Epithelial cell of proximal tubule (primary cell): ENCODE results near the gene TLCD3A. TPM values are rescaled to one million over a fixed set of nuclear protein-coding genes. Genes with fewer than 3 reads are reported as not detected.

Experiments used
- DNase-seq: peaks from one replicate; pipeline ENCODE4 v3.0.0-alpha.2; 2011; ENCODE audit warnings: low read depth
- H3K4me3 ChIP-seq: 2 replicates; pipeline ENCODE4 v1.5.1; 2011; ENCODE audit warnings: low read depth, mild to moderate bottlenecking, low read length
- CTCF ChIP-seq: conservative IDR thresholded peaks from 2 replicates; pipeline ENCODE4 v1.5.1; 2012; ENCODE audit warnings: low read depth, mild to moderate bottlenecking, low read length
- total RNA-seq: library from RNA; depleted of rRNA; stranded (reverse); fragments of >200 nt; gene quantifications from 2 replicates; pipeline ENCODE4 v1.2.3, GENCODE V29; 2015

TLCD3A gene
- total RNA-seq, 1 donor from 2014 or later: 35.6 TPM

- TF ChIP-seq CTCF: no peak
- no peak overlapping the region for H3K4me3 ChIP-seq
- DNase-seq: no peak
Observed at GRCh38 chr17:740240-741017, 8.0 kb downstream of the TLCD3A start.

- H3K4me3 ChIP-seq: no peak overlapping the region
- no peak for TF ChIP-seq CTCF
- no peak for DNase-seq
Observed at GRCh38 chr17:742147-742793, 9.9 kb downstream of the TLCD3A start.

- no peak for TF ChIP-seq CTCF
- DNase-seq: no peak
Observed at GRCh38 chr17:743139-743538, 10.7 kb downstream of the TLCD3A start.

GRCh38 chr17:744937-745336 lies 12.5 kb downstream of the TLCD3A start:
- H3K4me3 ChIP-seq: no peak overlapping the region
- DNase-seq: no peak
- no peak for TF ChIP-seq CTCF

More at GRCh38 chr17:743139-743538, 10.7 kb downstream of the TLCD3A start:
- H3K4me3 ChIP-seq: no peak overlapping the region

GRCh38 chr17:745406-745805 lies 13.0 kb downstream of the TLCD3A start:
- no peak for TF ChIP-seq CTCF
- no peak for DNase-seq
- no peak overlapping the region for H3K4me3 ChIP-seq

- H3K4me3 ChIP-seq: no peak overlapping the region
- no peak for TF ChIP-seq CTCF
- no peak for DNase-seq
Observed at GRCh38 chr17:746181-746580, 13.8 kb downstream of the TLCD3A start.
